Measurements from ENCODE around the gene JPT1.

DNA sequence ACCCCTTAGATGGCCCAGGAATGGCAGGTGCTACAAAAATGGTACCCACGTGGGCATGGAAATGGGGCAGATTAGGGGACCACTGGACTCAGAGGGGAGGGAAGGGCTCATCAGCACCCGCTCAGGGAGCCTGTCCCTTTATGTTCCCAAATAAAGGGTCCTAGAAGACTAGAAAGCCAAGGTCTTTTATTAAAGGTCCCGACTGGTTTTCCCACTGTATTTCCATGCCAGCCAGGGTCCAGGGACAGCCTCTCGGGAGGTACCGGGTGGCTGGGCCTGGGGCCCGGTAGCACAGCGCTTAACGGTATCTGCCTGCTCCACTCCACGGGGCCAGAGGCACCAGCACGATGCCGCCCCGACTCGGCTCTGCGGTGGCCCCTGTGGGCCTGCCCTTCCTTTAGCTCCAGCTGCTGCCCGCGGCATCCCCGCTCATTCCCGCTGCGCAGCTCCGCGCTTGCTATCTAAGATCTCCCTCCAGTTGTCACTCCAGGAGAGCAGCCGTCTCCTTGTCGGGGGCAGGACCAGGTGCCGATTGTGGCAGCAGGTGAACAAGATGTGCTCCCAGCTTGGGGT, 24.2 kb downstream of the JPT1 start:
- TF ChIP-seq CTCF (IDR thresholded peaks at IDR 0.05; ENCODE audit: insufficient read depth, low read depth, low read length) (no peak), EZH2 (IDR thresholded peaks at IDR 0.05; ENCODE audit: insufficient read depth, low read length) (no peak)
